ENCODE measurements around the gene SPATA6.
"Not testable (repeated sequence)": the region's sequence is repeated elsewhere in the genome, so short reads cannot be mapped to it uniquely, and the experiment has no call there.

The SPATA6 gene

GRCh38 chr1:48284696-48285420, 187.1 kb downstream of the SPATA6 start:
- DNase-seq; in situ Hi-C loops (cut with MboI; ENCODE audit: low pct_unique_long_range_greater_than_20kb, low sequenced_read_pairs): not testable (repeated sequence)

GRCh38 chr1:48282329-48282728, 189.7 kb downstream of the SPATA6 start:
- in situ Hi-C loops (cut with MboI; ENCODE audit: low pct_unique_long_range_greater_than_20kb, low sequenced_read_pairs); DNase-seq: not testable (repeated sequence)

GRCh38 chr1:48277437-48277836, 194.6 kb downstream of the SPATA6 start:
- in situ Hi-C loops (cut with MboI; ENCODE audit: low pct_unique_long_range_greater_than_20kb, low sequenced_read_pairs); DNase-seq: not testable (repeated sequence)

- DNase-seq: no peak
- in situ Hi-C loops (cut with MboI; ENCODE audit: low pct_unique_long_range_greater_than_20kb, low sequenced_read_pairs): no loop called here
Observed at GRCh38 chr1:48266576-48266975, 205.4 kb downstream of the SPATA6 start.

GRCh38 chr1:48263041-48263440, 209.0 kb downstream of the SPATA6 start:
- DNase-seq: no peak
- in situ Hi-C loops (cut with MboI; ENCODE audit: low pct_unique_long_range_greater_than_20kb, low sequenced_read_pairs): no loop called here

- DNase-seq: no peak
- in situ Hi-C loops (cut with MboI; ENCODE audit: low pct_unique_long_range_greater_than_20kb, low sequenced_read_pairs): no loop called here
Observed at GRCh38 chr1:48261881-48262400, 210.1 kb downstream of the SPATA6 start.

GRCh38 chr1:48258106-48258505, 213.9 kb downstream of the SPATA6 start:
- DNase-seq: no peak
- in situ Hi-C loops (cut with MboI; ENCODE audit: low pct_unique_long_range_greater_than_20kb, low sequenced_read_pairs): no loop called here

GRCh38 chr1:48254254-48254653, 217.8 kb downstream of the SPATA6 start:
- no peak for DNase-seq
- in situ Hi-C loops (cut with MboI; ENCODE audit: low pct_unique_long_range_greater_than_20kb, low sequenced_read_pairs): no loop called here

GRCh38 chr1:48251821-48252220, 220.2 kb downstream of the SPATA6 start:
- no peak for DNase-seq
- in situ Hi-C loops (cut with MboI; ENCODE audit: low pct_unique_long_range_greater_than_20kb, low sequenced_read_pairs): no loop called here

GRCh38 chr1:48251323-48251722, 220.7 kb downstream of the SPATA6 start:
- no peak for DNase-seq

GRCh38 chr1:48250572-48250971, 221.4 kb downstream of the SPATA6 start:
- in situ Hi-C loops (cut with MboI; ENCODE audit: low pct_unique_long_range_greater_than_20kb, low sequenced_read_pairs): no loop called here
- no peak for DNase-seq

More at GRCh38 chr1:48251323-48251722, 220.7 kb downstream of the SPATA6 start:
- in situ Hi-C loops (cut with MboI; ENCODE audit: low pct_unique_long_range_greater_than_20kb, low sequenced_read_pairs): no loop called here

- in situ Hi-C loops (cut with MboI; ENCODE audit: low pct_unique_long_range_greater_than_20kb, low sequenced_read_pairs): no loop called here
- DNase-seq: no peak
Observed at GRCh38 chr1:48249868-48250267, 222.1 kb downstream of the SPATA6 start.

- DNase-seq: no peak
- in situ Hi-C loops (cut with MboI; ENCODE audit: low pct_unique_long_range_greater_than_20kb, low sequenced_read_pairs): no loop called here
Observed at GRCh38 chr1:48248356-48248755, 223.6 kb downstream of the SPATA6 start.

- in situ Hi-C loops (cut with MboI; ENCODE audit: low pct_unique_long_range_greater_than_20kb, low sequenced_read_pairs): no loop called here
- no peak for DNase-seq
Observed at GRCh38 chr1:48246727-48247126, 225.3 kb downstream of the SPATA6 start.

All from KBM-7 (cell line).